Measurements from ENCODE around the gene AGAP2.

AGAP2 gene

GRCh38 chr12:57754411-57755193 is 16.1 kb upstream of the AGAP2 start, which contains the start of gene MARCHF9:
MARCHF9 (plus strand) TSS chr12:57755103; CDS start chr12:57755529, 426 bp downstream.
- no peak for TF ChIP-seq REST (IDR thresholded peaks at IDR 0.05; ENCODE audit: insufficient read depth in 1 of 2, low read depth in 2 of 2, low read length in 2 of 2)
- TF ChIP-seq SIN3A (IDR thresholded peaks at IDR 0.05; ENCODE audit: borderline replicate concordance, insufficient read depth, low read length) = no peak
- no peak for TF ChIP-seq FOXP2 (optimal IDR thresholded peaks at IDR 0.05; ENCODE audit: borderline replicate concordance, extremely low read depth, extremely low read length, insufficient read depth)
- no peak for TF ChIP-seq POLR2AphosphoS5 (IDR thresholded peaks at IDR 0.05; ENCODE audit: low read depth, low read length)
- TF ChIP-seq TAF1 (IDR thresholded peaks at IDR 0.05; ENCODE audit: borderline replicate concordance, insufficient read depth, low read length) = no peak

GRCh38 chr12:57753756-57754337 is 15.3 kb upstream of the AGAP2 start:
- no peak for TF ChIP-seq TAF1 (IDR thresholded peaks at IDR 0.05; ENCODE audit: borderline replicate concordance, insufficient read depth, low read length)
- TF ChIP-seq SIN3A (IDR thresholded peaks at IDR 0.05; ENCODE audit: borderline replicate concordance, insufficient read depth, low read length) = no peak
- TF ChIP-seq FOXP2 (optimal IDR thresholded peaks at IDR 0.05; ENCODE audit: borderline replicate concordance, extremely low read depth, extremely low read length, insufficient read depth) = no peak

GRCh38 chr12:57752668-57753000 is 14.1 kb upstream of the AGAP2 start:
- no peak for TF ChIP-seq SIN3A (IDR thresholded peaks at IDR 0.05; ENCODE audit: borderline replicate concordance, insufficient read depth, low read length)
- TF ChIP-seq FOXP2 (optimal IDR thresholded peaks at IDR 0.05; ENCODE audit: borderline replicate concordance, extremely low read depth, extremely low read length, insufficient read depth) = no peak
- no peak for TF ChIP-seq TAF1 (IDR thresholded peaks at IDR 0.05; ENCODE audit: borderline replicate concordance, insufficient read depth, low read length)
- TF ChIP-seq POLR2AphosphoS5 (IDR thresholded peaks at IDR 0.05; ENCODE audit: low read depth, low read length) = no peak
- no peak for TF ChIP-seq REST (IDR thresholded peaks at IDR 0.05; ENCODE audit: insufficient read depth in 1 of 2, low read depth in 2 of 2, low read length in 2 of 2)

GRCh38 chr12:57751788-57752667 is 13.5 kb upstream of the AGAP2 start, which contains the start of gene CDK4:
CDK4 (minus strand) TSS chr12:57752310; CDS start chr12:57751717, 593 bp downstream.
- TF ChIP-seq SIN3A (IDR thresholded peaks at IDR 0.05; ENCODE audit: borderline replicate concordance, insufficient read depth, low read length) = peak; percentile 82; the same call in 1 of the 2 replicates
- 0 out of 4 replicates have a peak, but pooled peaks of 1 of the 2 experiments have one; percentile 40 for TF ChIP-seq REST (IDR thresholded peaks at IDR 0.05; ENCODE audit: insufficient read depth in 1 of 2, low read depth in 2 of 2, low read length in 2 of 2)
- peak; percentile 88 for TF ChIP-seq POLR2AphosphoS5 (IDR thresholded peaks at IDR 0.05; ENCODE audit: low read depth, low read length)
- TF ChIP-seq TAF1 (IDR thresholded peaks at IDR 0.05; ENCODE audit: borderline replicate concordance, insufficient read depth, low read length) = peak; percentile 84; the same call in 1 of the 2 replicates
- TF ChIP-seq FOXP2 (optimal IDR thresholded peaks at IDR 0.05; ENCODE audit: borderline replicate concordance, extremely low read depth, extremely low read length, insufficient read depth) = no peak

GRCh38 chr12:57751432-57751787 is 12.9 kb upstream of the AGAP2 start:
- TF ChIP-seq POLR2AphosphoS5 (IDR thresholded peaks at IDR 0.05; ENCODE audit: low read depth, low read length) (no peak), FOXP2 (optimal IDR thresholded peaks at IDR 0.05; ENCODE audit: borderline replicate concordance, extremely low read depth, extremely low read length, insufficient read depth) (no peak), SIN3A (IDR thresholded peaks at IDR 0.05; ENCODE audit: borderline replicate concordance, insufficient read depth, low read length) (no peak), REST (IDR thresholded peaks at IDR 0.05; ENCODE audit: insufficient read depth in 1 of 2, low read depth in 2 of 2, low read length in 2 of 2) (no peak), TAF1 (IDR thresholded peaks at IDR 0.05; ENCODE audit: borderline replicate concordance, insufficient read depth, low read length) (no peak)
